DMS 273 treated with DMSO at 0.1 percent for 48 hours (cell line): Measurements from ENCODE around the gene SLC29A3.

Source experiments
- DNase-seq: peaks from one replicate; lab custom pipeline; 2025; lab: John Stamatoyannopoulos, UW

Gene SLC29A3

GRCh38 chr10:71324743-71325142 lies 5.7 kb downstream of the SLC29A3 start:
- no peak for DNase-seq

- no peak for DNase-seq
These were observed 6.2 kb downstream of the SLC29A3 start for GRCh38 chr10:71325267-71325666.

- no peak for DNase-seq
These were observed 7.4 kb downstream of the SLC29A3 start for GRCh38 chr10:71326464-71326881.

- DNase-seq: no peak
These were observed 11.8 kb downstream of the SLC29A3 start for GRCh38 chr10:71330789-71331404.

- DNase-seq: no peak
These were observed 12.7 kb downstream of the SLC29A3 start for GRCh38 chr10:71331736-71332135.

GRCh38 chr10:71332466-71332865 lies 13.4 kb downstream of the SLC29A3 start:
- DNase-seq: no peak

GRCh38 chr10:71333129-71333887 lies 14.2 kb downstream of the SLC29A3 start:
- no peak for DNase-seq

- DNase-seq: no peak
These were observed 15.2 kb downstream of the SLC29A3 start for GRCh38 chr10:71334221-71334791.

- DNase-seq: no peak
These were observed 16.2 kb downstream of the SLC29A3 start for GRCh38 chr10:71335173-71335708.

- no peak for DNase-seq
These were observed 17.6 kb downstream of the SLC29A3 start for GRCh38 chr10:71336632-71337031.

GRCh38 chr10:71337219-71337701 lies 18.2 kb downstream of the SLC29A3 start:
- DNase-seq: no peak

GRCh38 chr10:71338728-71339495 lies 19.9 kb downstream of the SLC29A3 start:
- DNase-seq: no peak

- no peak for DNase-seq
These were observed 20.9 kb downstream of the SLC29A3 start for GRCh38 chr10:71339796-71340589.

- no peak for DNase-seq
These were observed 23.7 kb downstream of the SLC29A3 start for GRCh38 chr10:71342573-71343391.

- DNase-seq: no peak
These were observed 24.3 kb downstream of the SLC29A3 start for GRCh38 chr10:71343392-71343773.

- no peak for DNase-seq
These were observed 25.3 kb downstream of the SLC29A3 start for GRCh38 chr10:71344154-71344925.

GRCh38 chr10:71344993-71345480 lies 26.0 kb downstream of the SLC29A3 start:
- DNase-seq: no peak

- DNase-seq: no peak
These were observed 26.6 kb downstream of the SLC29A3 start for GRCh38 chr10:71345694-71346093.

GRCh38 chr10:71346731-71347130 lies 27.7 kb downstream of the SLC29A3 start:
- no peak for DNase-seq
